DOHH2 (cell line): ENCODE data around the gene CIAO3.

Source experiments
- H3F3A ChIP-seq: fragments of 200-600 bp; sonication (generic), shearing (Covaris generic); 2 replicates; pipeline ENCODE4 v1.6.0; 2016; ENCODE audit warnings: antibody characterized with exemption, mild to moderate bottlenecking; ENCODE audit not compliant: control insufficient read depth, insufficient read depth
- H3K27ac ChIP-seq: fragments of 200-600 bp; sonication (generic); 2 replicates; pipeline ENCODE4 v1.5.1; 2014; ENCODE audit warnings: low read depth, mild to moderate bottlenecking, low read length, moderate library complexity
- H3K27me3 ChIP-seq: fragments of 200-600 bp; sonication (generic); 2 replicates; pipeline ENCODE4 v1.6.1; 2014; ENCODE audit warnings: mild to moderate bottlenecking, low read length, mixed read lengths; ENCODE audit not compliant: control insufficient read depth
- H3K36me3 ChIP-seq: fragments of 200-600 bp; sonication (generic); 2 replicates; pipeline ENCODE4 v1.6.1; 2014; ENCODE audit warnings: mild to moderate bottlenecking, low read length, moderate library complexity, mixed read lengths; ENCODE audit not compliant: control insufficient read depth
- H3K4me1 ChIP-seq: fragments of 200-600 bp; sonication (generic); 2 replicates; pipeline ENCODE4 v1.6.1; 2014; ENCODE audit warnings: mild to moderate bottlenecking, low read length, mixed read lengths; ENCODE audit not compliant: control insufficient read depth
- H3K4me2 ChIP-seq: fragments of 200-600 bp; sonication (generic); 2 replicates; pipeline ENCODE4 v1.6.0; 2014; ENCODE audit warnings: mild to moderate bottlenecking, low read length, moderate library complexity
- H3K4me3 ChIP-seq: fragments of 200-600 bp; sonication (generic); 2 replicates; pipeline ENCODE4 v1.5.1; 2014; ENCODE audit warnings: mild to moderate bottlenecking, low read length, mixed read lengths
- H3K79me2 ChIP-seq: fragments of 200-600 bp; sonication (generic); 2 replicates; pipeline ENCODE4 v1.6.1; 2014; ENCODE audit warnings: mild to moderate bottlenecking, low read length, mixed read lengths; ENCODE audit not compliant: control insufficient read depth
- H3K9me2 ChIP-seq: fragments of 200-600 bp; sonication (generic); replicated peaks from 2 replicates; pipeline ENCODE4 v1.6.1; 2014; ENCODE audit warnings: mild to moderate bottlenecking, low read length, mixed read lengths; ENCODE audit not compliant: control insufficient read depth
- H3K9me3 ChIP-seq: fragments of 200-600 bp; sonication (generic); 2 replicates; pipeline ENCODE4 v1.6.1; 2014; ENCODE audit warnings: antibody characterized with exemption, low read length, mixed read lengths; ENCODE audit not compliant: control insufficient read depth, insufficient read depth
- H4K20me1 ChIP-seq: fragments of 200-600 bp; sonication (generic); 2 replicates; pipeline ENCODE4 v1.6.0; 2014; ENCODE audit warnings: low read depth, mild to moderate bottlenecking, antibody characterized with exemption, low read length, moderate library complexity; ENCODE audit not compliant: control insufficient read depth, insufficient read depth
- EZH2phosphoT487 ChIP-seq: fragments of 200-600 bp; sonication (generic); IDR thresholded peaks from 2 replicates; pipeline ENCODE4 v1.6.1; 2017; ENCODE audit warnings: borderline replicate concordance, mild to moderate bottlenecking, antibody characterized with exemption, low read length, moderate library complexity, mixed read lengths
- TF ChIP-seq, protein P1 (sequence below): fragments of 200-600 bp; sonication (generic); IDR thresholded peaks from one replicate; pipeline ENCODE4 v1.5.1; 2014; ENCODE audit warnings: antibody characterized with exemption, mild to moderate bottlenecking, low read depth, low read length; ENCODE audit not compliant: poor library complexity, severe bottlenecking

Gene CIAO3

DNA sequence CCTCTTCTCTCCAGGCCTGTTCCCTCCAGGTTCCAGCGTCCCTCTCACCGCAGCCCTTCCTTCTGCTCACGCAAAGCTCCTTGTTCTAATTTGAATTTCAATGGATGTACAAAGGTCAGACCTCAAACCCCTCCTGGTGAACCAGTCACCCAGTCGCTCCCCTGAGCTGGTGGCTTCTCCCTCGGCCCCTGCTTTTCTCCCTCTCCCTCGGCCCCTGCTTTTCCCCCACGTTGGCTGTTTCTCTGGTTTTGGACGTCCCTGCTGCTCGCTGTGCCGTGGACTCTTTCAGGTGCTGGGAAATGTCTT is 11.2 kb upstream of the CIAO3 start:
- Histone ChIP-seq H3F3A (no peaks in the 10 kb centered on the region), H4K20me1 (no peaks in the 10 kb centered on the region), H3K27me3 (peaks cover 3% of the 10 kb centered on the region; the same call in 1 of the 2 replicates), H3K4me1 (no peaks in the 10 kb centered on the region), H3K36me3 (no peaks in the 10 kb centered on the region), H3K4me3 (no peak overlapping the region), H3K9me3 (no peaks in the 10 kb centered on the region), H3K27ac (no peak overlapping the region), H3K9me2 (no peaks in the 10 kb centered on the region), H3K4me2 (no peak overlapping the region), H3K79me2 (no peaks in the 10 kb centered on the region)
- no peak for TF ChIP-seq EZH2phosphoT487
- TF ChIP-seq, protein P1, sequence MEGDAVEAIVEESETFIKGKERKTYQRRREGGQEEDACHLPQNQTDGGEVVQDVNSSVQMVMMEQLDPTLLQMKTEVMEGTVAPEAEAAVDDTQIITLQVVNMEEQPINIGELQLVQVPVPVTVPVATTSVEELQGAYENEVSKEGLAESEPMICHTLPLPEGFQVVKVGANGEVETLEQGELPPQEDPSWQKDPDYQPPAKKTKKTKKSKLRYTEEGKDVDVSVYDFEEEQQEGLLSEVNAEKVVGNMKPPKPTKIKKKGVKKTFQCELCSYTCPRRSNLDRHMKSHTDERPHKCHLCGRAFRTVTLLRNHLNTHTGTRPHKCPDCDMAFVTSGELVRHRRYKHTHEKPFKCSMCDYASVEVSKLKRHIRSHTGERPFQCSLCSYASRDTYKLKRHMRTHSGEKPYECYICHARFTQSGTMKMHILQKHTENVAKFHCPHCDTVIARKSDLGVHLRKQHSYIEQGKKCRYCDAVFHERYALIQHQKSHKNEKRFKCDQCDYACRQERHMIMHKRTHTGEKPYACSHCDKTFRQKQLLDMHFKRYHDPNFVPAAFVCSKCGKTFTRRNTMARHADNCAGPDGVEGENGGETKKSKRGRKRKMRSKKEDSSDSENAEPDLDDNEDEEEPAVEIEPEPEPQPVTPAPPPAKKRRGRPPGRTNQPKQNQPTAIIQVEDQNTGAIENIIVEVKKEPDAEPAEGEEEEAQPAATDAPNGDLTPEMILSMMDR = no peak

DNA sequence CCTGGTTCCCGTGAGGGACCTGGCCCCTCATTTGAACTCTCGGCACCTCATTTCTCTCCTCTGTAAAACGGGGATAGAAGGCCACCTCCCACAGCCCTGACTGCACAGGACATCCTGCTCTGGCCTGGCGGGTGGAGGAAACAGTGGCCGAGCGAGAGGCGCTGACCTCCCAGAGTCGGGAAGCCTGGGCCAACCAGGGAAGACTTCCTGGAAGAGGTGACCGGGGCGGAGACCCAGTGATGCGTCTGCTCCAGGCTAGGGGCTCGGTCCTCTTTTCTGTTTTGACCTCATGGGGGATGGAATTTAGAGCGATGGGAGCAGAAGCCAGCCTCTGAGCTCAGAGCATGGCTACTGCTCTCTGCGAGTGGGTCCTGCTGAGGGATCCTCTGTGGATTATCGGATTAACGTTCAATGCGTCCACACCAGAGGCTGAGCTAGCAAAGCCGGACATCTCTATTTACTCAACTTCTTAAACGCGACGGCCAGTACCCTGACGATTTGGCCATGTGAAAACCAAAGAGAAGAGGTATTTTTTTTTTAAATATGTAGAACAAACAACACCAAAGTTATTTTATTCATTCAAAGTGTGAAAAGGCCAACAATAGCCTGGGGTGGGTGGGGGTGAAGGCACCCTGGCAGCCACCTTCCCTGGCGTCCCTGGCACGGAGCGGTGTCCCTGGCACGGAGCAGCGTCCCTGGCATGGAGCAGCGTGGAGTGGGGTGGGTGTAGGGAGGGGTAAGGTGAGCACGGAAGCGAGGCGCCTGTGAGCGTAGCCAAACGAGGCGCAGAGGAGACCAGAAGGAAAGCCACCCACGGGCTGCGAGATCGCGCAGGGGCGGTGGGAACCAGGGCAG is 10.6 kb upstream of the CIAO3 start:
- TF ChIP-seq, protein P1 = no peak
- no peak for TF ChIP-seq EZH2phosphoT487
- no peaks in the 10 kb centered on the region for H3K4me1 ChIP-seq
- H3K36me3 ChIP-seq = no peaks in the 10 kb centered on the region
- H4K20me1 ChIP-seq = no peaks in the 10 kb centered on the region
- peaks cover 1% of the 10 kb centered on the region; the same call in 1 of the 2 replicates for H3K27me3 ChIP-seq
- no peak overlapping the region for H3K4me2 ChIP-seq
- H3K9me3 ChIP-seq = no peaks in the 10 kb centered on the region
- H3K4me3 ChIP-seq = no peak overlapping the region
- H3F3A ChIP-seq = no peaks in the 10 kb centered on the region
- no peak overlapping the region for H3K27ac ChIP-seq
- no peaks in the 10 kb centered on the region for H3K9me2 ChIP-seq
- H3K79me2 ChIP-seq = no peaks in the 10 kb centered on the region

- Histone ChIP-seq H3K27ac (no peak overlapping the region), H3K9me3 (no peaks in the 10 kb centered on the region), H3K9me2 (no peaks in the 10 kb centered on the region), H3K36me3 (no peaks in the 10 kb centered on the region), H3K4me3 (no peak overlapping the region), H4K20me1 (no peaks in the 10 kb centered on the region), H3F3A (no peaks in the 10 kb centered on the region), H3K4me2 (no peak overlapping the region), H3K27me3 (no peaks in the 10 kb centered on the region), H3K4me1 (no peaks in the 10 kb centered on the region), H3K79me2 (no peaks in the 10 kb centered on the region)
- TF ChIP-seq EZH2phosphoT487 = no peak
- TF ChIP-seq, protein P1 = no peak
These were observed 9.7 kb upstream of the CIAO3 start for GRCh38 chr16:750485-750884.
